K562 (cell line): ENCODE data around the gene RERE. TPM values are rescaled to one million over a fixed set of nuclear protein-coding genes. Genes with fewer than 3 reads are reported as not detected.
"Not testable (repeated sequence)": the region's sequence is repeated elsewhere in the genome, so short reads cannot be mapped to it uniquely, and the experiment has no call there.

Source experiments
- ATAC-seq: fragments of 200-7000 bp; cut with Tn5 transposase; 3 replicates; pipeline ENCODE4 v1.9.1; 2020; ENCODE audit warnings: moderate library complexity
- BruUV-seq: library from RNA; stranded (reverse); fragments of 400-500 nt; replicated peaks from 2 replicates; lab custom pipeline; 2021; lab: Mats Ljungman, UMichigan
- CTCF ChIA-PET: fragments of 300-600 bp; formaldehyde crosslinking; extraction: SDS; loops from one replicate; lab custom pipeline; 2021; ENCODE audit warnings: low intra/inter-chr PET ratio; lab: Yijun Ruan, JAX
- POLR2A ChIA-PET: fragments of 300-600, 350-650 bp; sonication (Branson Sonifier 250); formaldehyde crosslinking; extraction: SDS; loops from one replicate; lab custom pipeline; 2021; ENCODE audit warnings: antibody characterized with exemption, inconsistent platforms; lab: Yijun Ruan, JAX
- DNase-seq, 4 experiments: peaks; one replicate each; pipeline versions ENCODE4 v3.0.0 to v3.0.0-alpha.2; 2011 to 2018; ENCODE audit warnings: low spot score in 3 of 4, mixed read lengths in 3 of 4; ENCODE audit errors: extremely low read depth in 1 of 4
- FAIRE-seq: peaks from 2 replicates; lab custom pipeline; 2011; peaks lifted over from hg19 to GRCh38; lab: Jason Lieb, UNC
- H2AFZ ChIP-seq: 2 replicates; pipeline ENCODE4 v1.6.0; 2011; ENCODE audit warnings: low read depth, low read length, control low read depth, inconsistent platforms
- H3K27ac ChIP-seq: fragments of 200-600 bp; 3 replicates; pipeline ENCODE4 v1.8.0; 2011; ENCODE audit warnings: low read depth, mild to moderate bottlenecking, control low read depth, inconsistent platforms, low read length, moderate library complexity, mixed read lengths; ENCODE audit errors: extremely low read depth
- H3K27me3 ChIP-seq, 2 experiments: fragments of 300-600 bp in 1 of 2; 2 replicates in 1 of 2; 3 replicates in 1 of 2; pipeline versions ENCODE4 v1.6.0 to v1.8.0; 2011; ENCODE audit warnings: inconsistent platforms in 2 of 2, low read length in 2 of 2, mild to moderate bottlenecking in 1 of 2, mixed read lengths in 1 of 2, moderate library complexity in 1 of 2; ENCODE audit not compliant: control insufficient read depth in 2 of 2, insufficient read depth in 2 of 2
- H3K36me3 ChIP-seq: fragments of 300-600 bp; 3 replicates; pipeline ENCODE4 v1.8.0; 2011; ENCODE audit warnings: mild to moderate bottlenecking, low read length, inconsistent platforms; ENCODE audit not compliant: control insufficient read depth, insufficient read depth
- H3K4me1 ChIP-seq, 2 experiments: fragments of 200-600 bp in 1 of 2; replicated peaks in 1 of 2; 2 replicates in 1 of 2; 3 replicates in 1 of 2; pipeline versions ENCODE4 v1.5.1 to v1.8.0; 2011; ENCODE audit warnings: inconsistent platforms in 2 of 2, low read length in 2 of 2, mild to moderate bottlenecking in 1 of 2, mixed read lengths in 1 of 2, moderate library complexity in 1 of 2; ENCODE audit not compliant: control insufficient read depth in 2 of 2, insufficient read depth in 2 of 2
- H3K4me2 ChIP-seq: 2 replicates; pipeline ENCODE4 v1.6.1; 2011; ENCODE audit warnings: low read length, control low read depth, inconsistent platforms, mixed read lengths; ENCODE audit not compliant: insufficient read depth
- H3K4me3 ChIP-seq: fragments of 200-600 bp; sonication (generic), shearing (Covaris generic); 2 replicates; pipeline ENCODE4 v1.5.1; 2016; ENCODE audit warnings: control low read depth, inconsistent platforms
- H3K79me2 ChIP-seq: fragments of 200-600 bp; 3 replicates; pipeline ENCODE4 v1.8.0; 2011; ENCODE audit warnings: low read length, inconsistent platforms; ENCODE audit not compliant: control insufficient read depth, insufficient read depth
- H3K9ac ChIP-seq, 2 experiments: 2 replicates each; pipeline versions ENCODE4 v1.6.0 to v1.6.1; 2011; ENCODE audit warnings: low read depth in 2 of 2, low read length in 2 of 2, control low read depth in 1 of 2, inconsistent platforms in 1 of 2, mild to moderate bottlenecking in 1 of 2, mixed read lengths in 1 of 2; ENCODE audit not compliant: insufficient read depth in 1 of 2
- H3K9me1 ChIP-seq: one replicate; pipeline ENCODE4 v1.6.0; 2011; ENCODE audit warnings: inconsistent platforms, mild to moderate bottlenecking, low read length, moderate library complexity; ENCODE audit not compliant: control insufficient read depth, insufficient read depth
- H3K9me3 ChIP-seq: replicated peaks from 2 replicates; pipeline ENCODE4 v1.5.1; 2011; ENCODE audit warnings: low read depth, low read length, inconsistent platforms; ENCODE audit not compliant: control insufficient read depth, insufficient read depth
- H4K20me1 ChIP-seq: replicated peaks from 2 replicates; pipeline ENCODE4 v1.6.1; 2011; ENCODE audit warnings: low read length, inconsistent platforms, mixed read lengths; ENCODE audit not compliant: control insufficient read depth, insufficient read depth
- NFXL1 ChIP-seq: fragments of 450-650 bp; formaldehyde crosslinking; IDR thresholded peaks from 2 replicates; pipeline ENCODE4 v1.4.0; 2021; ENCODE audit warnings: mild to moderate bottlenecking
- RUNX1 ChIP-seq: sonication (generic); IDR thresholded peaks from 2 replicates; pipeline ENCODE4 v1.6.1; 2016; ENCODE audit warnings: antibody characterized with exemption, low read depth
- SP1 ChIP-seq: sonication (generic); formaldehyde crosslinking; IDR thresholded peaks from 2 replicates; pipeline ENCODE4 v1.8.1; 2022; ENCODE audit warnings: mild to moderate bottlenecking, missing genetic modification reagents
- SUPT5H ChIP-seq: fragments of 450-650 bp; IDR thresholded peaks from 2 replicates; pipeline ENCODE4 v1.6.1; 2016
- TFAM ChIP-seq: fragments of 250-450 bp; sonication (Bioruptor Pico); conservative IDR thresholded peaks from 2 replicates; pipeline ENCODE4 v1.5.0; 2021; ENCODE audit warnings: mild to moderate bottlenecking, moderate library complexity
- ZNF785 ChIP-seq: fragments of 250-450 bp; sonication (Bioruptor Pico); IDR thresholded peaks from 2 replicates; pipeline ENCODE4 v1.4.0; 2020; ENCODE audit warnings: mild to moderate bottlenecking
- WGBS: fragments of 100-300 bp; shearing (Covaris generic); methylation state at CpG from one replicate; pipeline ENCODE4 v1.1.6; 2016; ENCODE audit warnings: low coverage, mixed read lengths; ENCODE audit not compliant: insufficient coverage; ENCODE audit errors: missing lambda C conversion rate; 5-methylcytosine and 5-hydroxymethylcytosine counted together
- in situ Hi-C: fragments of 300-500 bp; cut with MboI; formaldehyde crosslinking; loops from 4 replicates; pipeline ENCODE4 v1.15.0; 2018; ENCODE audit warnings: inconsistent platforms, mixed read lengths
- intact Hi-C: fragments of 100-400 bp; cut with micrococcal nuclease; formaldehyde crosslinking; loops from 2 replicates; pipeline ENCODE4 v1.14.2; 2022
- polyA plus RNA-seq, 8 experiments: library from polyadenylated mRNA; depleted of rRNA in 4 of 8; stranded (reverse) in 5 of 8; unstranded in 3 of 8; fragments of >200 nt; fragmentation: Nextera tagmentation in 2 of 8; fragmentation: Illumina TruSeq in 1 of 8; extraction: Ambion mirVana in 2 of 8; extraction: Trizol in 1 of 8; gene quantifications; 2 replicates each; pipeline versions ENCODE4 v1.2.1 to v1.2.3, GENCODE V29; 2011 to 2014; ENCODE audit warnings: inconsistent platforms in 1 of 8, missing spikeins in 1 of 8
- total RNA-seq, 7 experiments: library from RNA; depleted of rRNA in 6 of 7; stranded (reverse); fragments of >200 nt in 6 of 7; fragmentation: Illumina TruSeq in 2 of 7; extraction: Trizol in 2 of 7; gene quantifications; 2 replicates each; pipeline versions ENCODE4 v1.2.1 to v1.2.3, GENCODE V29; 2011 to 2021; ENCODE audit warnings: low replicate concordance in 1 of 7
- TF ChIP-seq, protein P1 (sequence below): fragments of 250-450 bp; sonication (Bioruptor Pico); IDR thresholded peaks from 2 replicates; pipeline ENCODE4 v1.9.0; 2021; ENCODE audit warnings: mild to moderate bottlenecking, inconsistent platforms

Gene RERE
- total and polyA plus RNA-seq, 9 of the 15 experiments (the other 6 are each of a cell fraction or from before 2014, with no cell fraction given), result 3.0 to 51.5 (median 13.4) TPM

DNA sequence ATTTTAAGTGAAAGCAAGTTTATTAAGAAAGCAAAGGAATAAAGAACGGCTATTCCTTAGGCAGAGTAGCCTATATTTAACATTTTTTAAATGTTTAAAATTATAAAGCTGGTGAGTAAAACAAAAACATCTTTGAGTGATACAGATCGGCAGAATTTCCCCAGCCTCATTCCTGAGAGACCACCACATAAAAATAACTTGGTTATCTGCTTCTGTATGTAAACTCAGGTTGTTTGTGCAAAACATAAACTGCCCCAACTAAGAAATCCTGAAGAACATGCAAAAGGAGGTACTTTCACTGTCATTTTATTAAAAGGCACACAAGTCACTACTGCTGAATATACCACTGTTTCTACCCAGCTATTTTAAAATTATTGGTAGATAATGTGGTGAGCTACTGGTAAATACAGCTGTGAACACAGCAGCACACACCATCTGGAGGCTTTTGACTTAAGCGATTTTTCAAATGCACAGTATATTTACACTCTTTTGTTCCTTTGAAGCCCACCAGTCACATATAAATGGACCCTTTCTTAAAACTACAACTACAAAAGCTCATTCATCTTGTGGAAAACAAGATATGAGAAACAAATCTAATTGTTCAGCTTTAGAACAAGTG, 119.3 kb downstream of the RERE start (continued):
- TF ChIP-seq RUNX1, result no peak
- no peak for TF ChIP-seq ZNF785 (CRISPR knock-in tag)
- TF ChIP-seq, protein P1, sequence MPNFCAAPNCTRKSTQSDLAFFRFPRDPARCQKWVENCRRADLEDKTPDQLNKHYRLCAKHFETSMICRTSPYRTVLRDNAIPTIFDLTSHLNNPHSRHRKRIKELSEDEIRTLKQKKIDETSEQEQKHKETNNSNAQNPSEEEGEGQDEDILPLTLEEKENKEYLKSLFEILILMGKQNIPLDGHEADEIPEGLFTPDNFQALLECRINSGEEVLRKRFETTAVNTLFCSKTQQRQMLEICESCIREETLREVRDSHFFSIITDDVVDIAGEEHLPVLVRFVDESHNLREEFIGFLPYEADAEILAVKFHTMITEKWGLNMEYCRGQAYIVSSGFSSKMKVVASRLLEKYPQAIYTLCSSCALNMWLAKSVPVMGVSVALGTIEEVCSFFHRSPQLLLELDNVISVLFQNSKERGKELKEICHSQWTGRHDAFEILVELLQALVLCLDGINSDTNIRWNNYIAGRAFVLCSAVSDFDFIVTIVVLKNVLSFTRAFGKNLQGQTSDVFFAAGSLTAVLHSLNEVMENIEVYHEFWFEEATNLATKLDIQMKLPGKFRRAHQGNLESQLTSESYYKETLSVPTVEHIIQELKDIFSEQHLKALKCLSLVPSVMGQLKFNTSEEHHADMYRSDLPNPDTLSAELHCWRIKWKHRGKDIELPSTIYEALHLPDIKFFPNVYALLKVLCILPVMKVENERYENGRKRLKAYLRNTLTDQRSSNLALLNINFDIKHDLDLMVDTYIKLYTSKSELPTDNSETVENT (CRISPR knock-in tag), result no peak
- TF ChIP-seq SUPT5H, result no peak
- TF ChIP-seq NFXL1 (CRISPR knock-in tag), result no peak
- TF ChIP-seq SP1 (CRISPR knock-in tag), result no peak
- no peak for TF ChIP-seq TFAM (CRISPR knock-in tag)
- TF ChIP-seq, all 486 proteins: peak for 0

DNA sequence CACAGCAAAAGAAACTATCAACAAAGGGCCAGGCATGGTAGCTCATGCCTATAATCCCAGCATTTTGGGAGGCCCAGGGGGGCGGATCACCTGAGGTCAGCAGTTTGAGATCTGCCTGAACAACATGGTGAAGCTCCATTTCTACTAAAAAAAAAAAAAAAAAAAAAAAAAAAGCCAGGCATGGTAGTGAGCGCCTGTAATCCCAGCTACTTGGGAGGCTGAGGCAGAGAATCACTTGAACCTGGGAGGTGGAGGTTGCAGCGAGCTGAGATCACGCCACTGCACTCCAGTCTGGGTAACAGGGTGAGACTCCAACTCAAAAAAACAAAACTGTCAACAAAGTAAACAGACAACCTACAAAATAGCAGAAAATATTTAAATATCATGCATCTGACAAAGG, 122.0 kb downstream of the RERE start:
- H3K9me1 ChIP-seq, CTCF ChIA-PET, H3K36me3 ChIP-seq, H2AFZ ChIP-seq, FAIRE-seq, ATAC-seq, H3K4me2 ChIP-seq, H3K4me1 ChIP-seq, BruUV-seq, H3K9ac ChIP-seq, H4K20me1 ChIP-seq, H3K9me3 ChIP-seq, in situ Hi-C loops, DNase-seq, H3K27me3 ChIP-seq, H3K4me3 ChIP-seq, intact Hi-C loops, H3K27ac ChIP-seq: not testable (repeated sequence)
- WGBS, result 71% methylated on average over 4 of the region's 4 CpGs
- peaks cover 77% of the 10 kb centered on the region for H3K79me2 ChIP-seq
- POLR2A ChIA-PET, result interaction anchor here (0.7 to 1.5 kb wide), 4 partner anchors 10 to 154 kb away, joined by 3 to 5 read pairs (median 5); no protein-coding TSS in a partner anchor
